Pulmonary artery endothelial cell (primary cell): ENCODE measurements around the gene PAXIP1. TPM values are rescaled to one million over a fixed set of nuclear protein-coding genes. Genes with fewer than 3 reads are reported as not detected.
"Not testable (repeated sequence)": the region's sequence is repeated elsewhere in the genome, so short reads cannot be mapped to it uniquely, and the experiment has no call there.

Source experiments
- DNase-seq: peaks from one replicate; pipeline ENCODE4 v3.0.0-alpha.2; 2011; ENCODE audit warnings: low read depth, low spot score
- total RNA-seq: library from RNA; depleted of rRNA; stranded (reverse); fragments of >200 nt; gene quantifications from 2 replicates; pipeline ENCODE4 v1.2.3, GENCODE V29; 2014

PAXIP1 gene
- total RNA-seq, 1 donor from 2014 or later, result 8.0 TPM

GRCh38 chr7:154942691-154943090 lies 60.2 kb downstream of the PAXIP1 start:
- no peak for DNase-seq

- no peak for DNase-seq
These were observed 65.1 kb downstream of the PAXIP1 start for GRCh38 chr7:154937837-154938236.

- DNase-seq, result not testable (repeated sequence)
These were observed 68.5 kb downstream of the PAXIP1 start for GRCh38 chr7:154934353-154934952.

GRCh38 chr7:154931906-154932305 lies 71.0 kb downstream of the PAXIP1 start:
- no peak for DNase-seq

GRCh38 chr7:154929006-154929726 lies 73.8 kb downstream of the PAXIP1 start:
- DNase-seq, result no peak

GRCh38 chr7:154928136-154929005 lies 74.6 kb downstream of the PAXIP1 start:
- DNase-seq, result peak; percentile 69

GRCh38 chr7:154927624-154928125 lies 75.2 kb downstream of the PAXIP1 start:
- peak; percentile 82 for DNase-seq

GRCh38 chr7:154922472-154922871 lies 80.5 kb downstream of the PAXIP1 start:
- DNase-seq, result not testable (repeated sequence)

GRCh38 chr7:154919344-154920225 lies 83.3 kb downstream of the PAXIP1 start:
- DNase-seq, result no peak

GRCh38 chr7:154918741-154919140 lies 84.2 kb downstream of the PAXIP1 start:
- no peak for DNase-seq

- DNase-seq, result no peak
These were observed 84.7 kb downstream of the PAXIP1 start for GRCh38 chr7:154918266-154918665.

- DNase-seq, result no peak
These were observed 85.1 kb downstream of the PAXIP1 start for GRCh38 chr7:154917808-154918160.

- no peak for DNase-seq
These were observed 85.8 kb downstream of the PAXIP1 start for GRCh38 chr7:154916856-154917807.

GRCh38 chr7:154916381-154916780 lies 86.5 kb downstream of the PAXIP1 start:
- no peak for DNase-seq

GRCh38 chr7:154915600-154915999 lies 87.3 kb downstream of the PAXIP1 start:
- DNase-seq, result no peak

- DNase-seq, result no peak
These were observed 87.9 kb downstream of the PAXIP1 start for GRCh38 chr7:154914996-154915380.

- no peak for DNase-seq
These were observed 88.5 kb downstream of the PAXIP1 start for GRCh38 chr7:154914308-154914995.

- DNase-seq, result no peak
These were observed 89.2 kb downstream of the PAXIP1 start for GRCh38 chr7:154913638-154914307.
